ENCODE measurements around the gene KLHDC3.

KLHDC3 gene

DNA sequence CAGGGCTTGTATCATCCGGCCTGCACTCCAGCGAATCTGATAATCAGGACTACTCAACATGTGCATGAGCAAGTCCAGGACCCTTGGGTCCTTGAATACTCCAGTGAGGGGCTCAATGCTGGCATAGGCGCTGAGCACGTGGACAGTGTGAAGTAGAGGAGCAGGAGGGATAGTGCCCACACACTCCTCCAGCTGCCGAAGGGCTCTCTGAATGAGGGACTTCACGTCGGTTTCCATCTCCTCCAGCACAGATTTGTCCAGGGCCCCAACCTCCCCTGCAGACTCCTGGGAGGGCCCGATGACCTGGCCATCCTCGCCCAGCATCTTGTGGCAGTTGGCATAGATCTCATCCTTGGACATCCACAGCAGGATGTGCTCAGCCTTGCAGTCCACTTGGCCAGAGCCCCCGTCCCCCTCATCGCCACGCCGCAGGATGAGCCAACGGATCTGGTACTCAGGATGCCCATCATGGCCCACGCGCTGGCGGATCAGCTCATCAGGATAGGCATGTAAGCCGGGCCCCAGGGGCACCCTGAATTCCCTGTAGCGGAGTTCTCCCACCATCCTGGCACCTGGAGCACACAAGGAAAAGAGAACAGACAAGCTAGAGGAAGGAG lies 38.3 kb downstream of the KLHDC3 start:
- H3K27ac ChIP-seq (ENCODE audit: low read depth, low read length): peak overlapping the region; percentile 81
- H3K36me3 ChIP-seq (ENCODE audit: control insufficient read depth in 5 of 5, insufficient read depth in 5 of 5, low read length in 5 of 5): peaks cover 0 to 60% (median 39%) of the 10 kb centered on the region in 5 donors
- peak overlapping the region in 2 of 5 donors; percentile 61 to 88 for H3K4me3 ChIP-seq (ENCODE audit: low read depth in 1 of 5, low read length in 5 of 5)
- peaks cover 1 to 30% (median 22%) of the 10 kb centered on the region in 5 donors for H3K4me1 ChIP-seq (ENCODE audit: control insufficient read depth in 5 of 5, insufficient read depth in 5 of 5, low read length in 5 of 5)
- H3K9ac ChIP-seq (ENCODE audit: low read length in 5 of 5): peak overlapping the region in 2 of 5 donors; percentile 78 to 93
- no peaks in the 10 kb centered on the region for H3K27me3 ChIP-seq (ENCODE audit: control insufficient read depth in 5 of 5, insufficient read depth in 4 of 5, low read length in 5 of 5)
- H3K9me3 ChIP-seq (ENCODE audit: control insufficient read depth in 5 of 5, low read length in 5 of 5): no peaks in the 10 kb centered on the region

DNA sequence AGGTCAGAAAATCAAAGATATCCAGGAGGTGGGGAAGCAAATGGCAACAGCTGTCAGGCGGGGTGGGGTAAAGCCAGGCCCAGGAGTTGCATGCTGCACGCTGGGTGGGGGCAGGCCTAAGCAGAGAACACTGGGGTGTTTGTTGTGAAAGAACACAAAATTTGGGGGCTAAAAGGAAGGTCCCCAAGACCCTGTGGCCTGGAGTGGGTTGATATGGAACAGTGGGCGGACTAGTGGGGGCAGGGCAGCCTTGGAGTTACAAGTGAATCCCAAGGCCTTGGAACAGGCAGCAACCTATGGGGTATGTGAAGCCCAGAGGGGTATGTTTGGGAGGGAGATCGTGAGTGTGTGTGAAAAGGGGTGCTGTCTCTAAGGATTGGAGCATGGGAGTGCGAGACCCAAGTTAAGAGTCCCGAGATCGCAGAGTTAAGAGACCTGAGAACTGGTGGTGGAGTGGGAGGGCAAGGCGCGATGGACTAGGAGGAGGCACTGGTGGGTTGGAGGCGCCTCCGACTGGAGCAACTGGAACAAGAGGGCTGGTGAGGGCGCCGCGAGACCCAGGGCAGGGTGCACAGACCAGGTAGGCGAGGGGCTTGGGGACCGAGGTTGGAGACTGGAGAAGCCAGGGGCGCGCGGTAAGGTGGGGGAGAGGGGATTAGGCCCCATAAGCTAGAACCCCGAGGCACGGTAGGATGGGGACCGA lies 38.9 kb downstream of the KLHDC3 start:
- H3K27ac ChIP-seq (ENCODE audit: low read depth, low read length): peak overlapping the region; percentile 81
- peaks cover 0 to 54% (median 41%) of the 10 kb centered on the region in 5 donors for H3K36me3 ChIP-seq (ENCODE audit: control insufficient read depth in 5 of 5, insufficient read depth in 5 of 5, low read length in 5 of 5)
- H3K9me3 ChIP-seq (ENCODE audit: control insufficient read depth in 5 of 5, low read length in 5 of 5): no peaks in the 10 kb centered on the region
- H3K27me3 ChIP-seq (ENCODE audit: control insufficient read depth in 5 of 5, insufficient read depth in 4 of 5, low read length in 5 of 5): no peaks in the 10 kb centered on the region
- H3K4me1 ChIP-seq (ENCODE audit: control insufficient read depth in 5 of 5, insufficient read depth in 5 of 5, low read length in 5 of 5): peaks cover 1 to 32% (median 26%) of the 10 kb centered on the region in 5 donors
- H3K9ac ChIP-seq (ENCODE audit: low read length in 5 of 5): peak overlapping the region; percentile 6 to 93 (median 78)
- peak overlapping the region; percentile 61 to 93 (median 79) for H3K4me3 ChIP-seq (ENCODE audit: low read depth in 1 of 5, low read length in 5 of 5)

DNA sequence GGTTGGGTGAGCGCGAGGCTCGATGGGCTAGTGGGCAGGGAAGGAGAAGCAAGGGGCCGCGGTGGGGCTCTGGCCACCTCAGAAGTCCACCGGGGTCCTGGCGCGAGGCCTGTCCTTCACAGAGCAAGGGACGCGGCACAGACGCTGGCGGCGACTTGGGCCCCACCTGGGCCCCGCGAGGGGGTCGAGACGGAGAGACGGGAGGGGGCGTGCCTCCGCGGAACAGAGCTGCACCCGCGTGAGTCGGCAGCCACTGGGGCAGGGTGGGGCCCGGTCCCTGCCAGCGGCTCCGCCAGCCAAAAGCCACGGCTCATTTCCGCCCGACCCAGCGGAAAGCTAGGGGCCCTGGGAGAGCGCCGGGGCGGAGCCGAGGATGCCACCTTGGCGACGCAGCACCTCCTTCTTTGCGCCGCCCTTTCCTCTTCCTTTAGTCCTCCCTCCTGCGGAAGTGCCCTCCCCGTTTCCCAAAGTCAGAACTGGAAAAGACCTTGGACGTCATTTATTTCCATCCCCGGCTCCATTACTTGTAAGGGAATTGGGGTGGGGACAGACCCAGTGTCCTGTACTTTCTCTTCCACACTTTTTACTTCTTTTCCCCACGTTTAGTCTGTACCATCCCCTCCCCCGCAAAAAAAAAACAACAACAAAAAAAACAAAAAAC lies 39.6 kb downstream of the KLHDC3 start, which contains the start of gene CUL7:
CUL7 (minus strand) TSS at position 307 of the 661 bp plus-strand sequence. CDS start 1,063 bp downstream, outside the sequence.
- no peaks in the 10 kb centered on the region for H3K9me3 ChIP-seq (ENCODE audit: control insufficient read depth in 5 of 5, low read length in 5 of 5)
- H3K4me3 ChIP-seq (ENCODE audit: low read depth in 1 of 5, low read length in 5 of 5): peak within 1 kb of the TSS; percentile 66 to 93 (median 79)
- H3K9ac ChIP-seq (ENCODE audit: low read length in 5 of 5): peak within 1 kb of the TSS; percentile 6 to 93 (median 78)
- peaks cover 0 to 48% (median 36%) of the 10 kb centered on the region in 5 donors for H3K36me3 ChIP-seq (ENCODE audit: control insufficient read depth in 5 of 5, insufficient read depth in 5 of 5, low read length in 5 of 5)
- H3K27me3 ChIP-seq (ENCODE audit: control insufficient read depth in 5 of 5, insufficient read depth in 4 of 5, low read length in 5 of 5): no peaks in the 10 kb centered on the region
- peaks cover 4 to 39% (median 33%) of the 10 kb centered on the region in 5 donors for H3K4me1 ChIP-seq (ENCODE audit: control insufficient read depth in 5 of 5, insufficient read depth in 5 of 5, low read length in 5 of 5)
- peak within 1 kb of the TSS; percentile 81 for H3K27ac ChIP-seq (ENCODE audit: low read depth, low read length)

DNA sequence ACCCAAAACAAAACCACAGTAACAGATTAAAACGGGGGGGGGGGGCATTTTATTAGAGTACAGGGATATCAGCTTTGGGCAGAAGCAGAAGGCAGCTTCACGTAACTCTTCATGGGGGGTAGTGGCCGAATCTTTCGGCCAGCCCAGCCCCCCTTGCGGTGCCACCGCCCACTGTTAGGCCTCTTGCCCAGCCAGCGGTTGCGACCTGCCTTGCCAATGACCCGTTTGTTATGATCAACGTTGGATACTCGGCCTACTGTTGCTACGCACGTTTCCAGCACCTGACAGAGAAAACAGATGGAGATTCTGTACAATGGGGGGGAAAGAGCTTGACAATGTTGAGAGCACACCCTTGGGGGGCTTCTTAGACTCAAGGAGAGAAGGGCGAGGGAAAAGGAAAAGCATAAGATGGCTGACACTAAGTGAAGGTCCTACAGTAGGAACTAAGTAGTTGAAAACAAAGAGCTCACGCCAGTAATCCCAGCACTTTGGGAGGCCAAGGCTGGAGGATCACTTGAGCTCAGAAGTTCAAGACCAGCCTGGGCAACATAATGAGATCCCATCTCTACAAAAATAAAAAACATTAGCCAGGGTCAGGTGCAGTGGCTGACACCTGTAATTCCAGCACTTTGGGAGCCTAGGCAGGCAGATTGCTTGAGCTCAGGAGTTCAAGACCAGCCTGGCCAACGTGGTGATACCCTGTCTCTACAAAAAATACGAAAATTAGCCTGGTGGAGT lies 40.3 kb downstream of the KLHDC3 start:
- Histone ChIP-seq H3K4me1 (ENCODE audit: control insufficient read depth in 5 of 5, insufficient read depth in 5 of 5, low read length in 5 of 5) (peaks cover 4 to 43% (median 38%) of the 10 kb centered on the region in 5 donors), H3K36me3 (ENCODE audit: control insufficient read depth in 5 of 5, insufficient read depth in 5 of 5, low read length in 5 of 5) (peaks cover 0 to 43% (median 32%) of the 10 kb centered on the region in 5 donors), H3K9ac (ENCODE audit: low read length in 5 of 5) (peak overlapping the region in 3 of 5 donors; percentile 10 to 93 (median 77)), H3K27ac (ENCODE audit: low read depth, low read length) (peak overlapping the region; percentile 81), H3K9me3 (ENCODE audit: control insufficient read depth in 5 of 5, low read length in 5 of 5) (no peaks in the 10 kb centered on the region), H3K27me3 (ENCODE audit: control insufficient read depth in 5 of 5, insufficient read depth in 4 of 5, low read length in 5 of 5) (no peaks in the 10 kb centered on the region), H3K4me3 (ENCODE audit: low read depth in 1 of 5, low read length in 5 of 5) (peak overlapping the region; percentile 66 to 93 (median 79))

DNA sequence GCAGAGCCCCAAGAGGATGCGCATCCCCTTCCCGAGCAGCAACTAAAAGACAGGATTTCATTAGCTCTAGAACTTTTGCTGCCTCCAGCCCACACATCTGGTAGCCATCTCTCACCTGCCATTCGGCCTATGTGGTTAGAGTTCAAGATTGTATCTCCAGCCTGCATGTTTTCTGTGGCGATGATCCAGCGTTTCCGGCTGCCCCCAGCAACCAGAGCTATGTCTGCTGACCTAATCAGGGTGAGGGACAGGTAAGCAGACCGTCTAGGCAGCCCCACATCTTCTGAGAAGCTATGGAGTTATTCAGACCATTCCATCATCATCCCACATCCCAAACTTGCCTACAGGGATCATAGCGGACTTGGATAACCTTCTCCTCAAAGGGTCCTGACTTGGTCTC lies 41.9 kb downstream of the KLHDC3 start:
- H3K9me3 ChIP-seq (ENCODE audit: control insufficient read depth in 5 of 5, low read length in 5 of 5): no peaks in the 10 kb centered on the region
- H3K4me1 ChIP-seq (ENCODE audit: control insufficient read depth in 5 of 5, insufficient read depth in 5 of 5, low read length in 5 of 5): peaks cover 7 to 53% (median 50%) of the 10 kb centered on the region in 5 donors
- peaks cover 0 to 28% (median 21%) of the 10 kb centered on the region in 5 donors for H3K36me3 ChIP-seq (ENCODE audit: control insufficient read depth in 5 of 5, insufficient read depth in 5 of 5, low read length in 5 of 5)
- H3K9ac ChIP-seq (ENCODE audit: low read length in 5 of 5): no peak overlapping the region
- no peaks in the 10 kb centered on the region for H3K27me3 ChIP-seq (ENCODE audit: control insufficient read depth in 5 of 5, insufficient read depth in 4 of 5, low read length in 5 of 5)
- no peak overlapping the region for H3K27ac ChIP-seq (ENCODE audit: low read depth, low read length)
- H3K4me3 ChIP-seq (ENCODE audit: low read depth in 1 of 5, low read length in 5 of 5): no peak overlapping the region

DNA sequence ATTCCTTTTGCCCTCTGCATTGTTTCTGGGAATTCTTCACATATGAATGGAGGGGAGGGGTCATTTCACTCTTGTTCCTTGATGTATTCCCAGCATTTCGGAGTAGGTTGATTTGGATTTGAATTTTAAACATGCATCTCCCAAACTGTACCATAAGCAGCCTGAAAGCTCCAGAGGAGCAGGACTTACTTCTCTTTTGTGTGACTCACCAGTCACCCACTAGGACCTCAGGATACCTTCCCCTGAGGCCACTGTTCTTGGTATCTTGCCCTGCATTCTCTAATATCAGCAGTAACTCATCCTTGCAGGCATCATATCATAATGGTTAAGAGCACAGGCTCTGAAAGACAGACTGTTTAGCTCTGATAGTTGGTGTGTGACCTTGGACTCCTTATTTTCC lies 44.5 kb downstream of the KLHDC3 start:
- Histone ChIP-seq H3K27me3 (ENCODE audit: control insufficient read depth in 5 of 5, insufficient read depth in 4 of 5, low read length in 5 of 5) (no peaks in the 10 kb centered on the region), H3K27ac (ENCODE audit: low read depth, low read length) (peak overlapping the region; percentile 84), H3K4me3 (ENCODE audit: low read depth in 1 of 5, low read length in 5 of 5) (peak overlapping the region; percentile 81 to 96 (median 94)), H3K4me1 (ENCODE audit: control insufficient read depth in 5 of 5, insufficient read depth in 5 of 5, low read length in 5 of 5) (peaks cover 7 to 34% (median 31%) of the 10 kb centered on the region in 5 donors), H3K9me3 (ENCODE audit: control insufficient read depth in 5 of 5, low read length in 5 of 5) (no peaks in the 10 kb centered on the region), H3K9ac (ENCODE audit: low read length in 5 of 5) (peak overlapping the region; percentile 89 to 95 (median 93)), H3K36me3 (ENCODE audit: control insufficient read depth in 5 of 5, insufficient read depth in 5 of 5, low read length in 5 of 5) (peaks cover 0 to 27% (median 24%) of the 10 kb centered on the region in 5 donors)

DNA sequence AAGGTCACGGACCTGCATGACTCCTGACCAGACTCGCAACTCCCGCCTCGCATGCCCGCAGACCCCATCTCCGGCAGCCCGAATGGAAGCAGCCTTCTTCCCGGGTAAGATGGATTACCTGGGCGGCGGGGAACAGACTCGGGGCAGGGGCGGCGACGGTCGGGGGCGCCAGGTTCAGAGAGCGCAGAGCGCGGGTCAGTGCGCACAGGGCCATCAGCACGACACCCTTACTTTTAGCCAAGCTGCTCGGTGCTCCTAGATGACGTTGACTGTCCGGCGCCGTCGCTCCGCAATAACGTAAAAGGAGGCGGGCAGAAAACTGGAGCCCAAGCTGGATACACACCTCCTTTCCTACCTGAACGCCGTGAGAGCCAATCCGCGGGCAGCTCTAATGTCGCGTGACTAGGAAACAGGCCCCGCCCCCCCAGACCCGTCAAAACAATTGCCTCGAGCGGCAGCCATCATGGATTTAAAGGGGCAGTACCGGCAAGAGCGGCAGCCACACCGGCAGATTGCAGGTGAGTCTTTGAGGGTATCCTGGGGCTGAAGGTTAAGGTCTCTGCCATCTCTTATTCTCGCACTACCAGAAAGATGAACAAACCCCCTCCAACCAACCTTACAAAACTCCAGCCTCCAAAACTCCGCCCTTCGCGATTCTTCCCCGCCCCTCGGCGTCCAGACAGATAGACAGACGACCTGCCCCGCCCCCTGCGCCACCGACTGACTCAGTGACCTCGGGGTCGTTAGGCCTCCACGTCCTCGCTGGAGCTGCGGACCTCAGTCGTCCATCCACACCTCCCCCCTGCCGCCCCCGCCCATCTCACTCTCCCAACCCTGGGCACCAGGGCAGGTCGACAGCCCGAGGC lies 45.4 kb downstream of the KLHDC3 start, which contains the start of the genes KLC4 and MRPL2:
KLC4 (plus strand) TSS at position 464 of the 866 bp plus-strand sequence. CDS start 1,705 bp downstream, outside the sequence.
MRPL2 (minus strand) TSS at position 267 of the 866 bp plus-strand sequence; CDS start at position 214, 53 bp downstream.
- Histone ChIP-seq H3K27ac (ENCODE audit: low read depth, low read length) (peak within 1 kb of the TSS; percentile 84), H3K4me3 (ENCODE audit: low read depth in 1 of 5, low read length in 5 of 5) (peak within 1 kb of the TSS; percentile 81 to 96 (median 94)), H3K9ac (ENCODE audit: low read length in 5 of 5) (peak within 1 kb of the TSS; percentile 89 to 96 (median 94)), H3K27me3 (ENCODE audit: control insufficient read depth in 5 of 5, insufficient read depth in 4 of 5, low read length in 5 of 5) (no peaks in the 10 kb centered on the region), H3K36me3 (ENCODE audit: control insufficient read depth in 5 of 5, insufficient read depth in 5 of 5, low read length in 5 of 5) (peaks cover 0 to 31% (median 24%) of the 10 kb centered on the region in 5 donors), H3K4me1 (ENCODE audit: control insufficient read depth in 5 of 5, insufficient read depth in 5 of 5, low read length in 5 of 5) (peaks cover 5 to 30% (median 27%) of the 10 kb centered on the region in 5 donors), H3K9me3 (ENCODE audit: control insufficient read depth in 5 of 5, low read length in 5 of 5) (no peaks in the 10 kb centered on the region)

DNA sequence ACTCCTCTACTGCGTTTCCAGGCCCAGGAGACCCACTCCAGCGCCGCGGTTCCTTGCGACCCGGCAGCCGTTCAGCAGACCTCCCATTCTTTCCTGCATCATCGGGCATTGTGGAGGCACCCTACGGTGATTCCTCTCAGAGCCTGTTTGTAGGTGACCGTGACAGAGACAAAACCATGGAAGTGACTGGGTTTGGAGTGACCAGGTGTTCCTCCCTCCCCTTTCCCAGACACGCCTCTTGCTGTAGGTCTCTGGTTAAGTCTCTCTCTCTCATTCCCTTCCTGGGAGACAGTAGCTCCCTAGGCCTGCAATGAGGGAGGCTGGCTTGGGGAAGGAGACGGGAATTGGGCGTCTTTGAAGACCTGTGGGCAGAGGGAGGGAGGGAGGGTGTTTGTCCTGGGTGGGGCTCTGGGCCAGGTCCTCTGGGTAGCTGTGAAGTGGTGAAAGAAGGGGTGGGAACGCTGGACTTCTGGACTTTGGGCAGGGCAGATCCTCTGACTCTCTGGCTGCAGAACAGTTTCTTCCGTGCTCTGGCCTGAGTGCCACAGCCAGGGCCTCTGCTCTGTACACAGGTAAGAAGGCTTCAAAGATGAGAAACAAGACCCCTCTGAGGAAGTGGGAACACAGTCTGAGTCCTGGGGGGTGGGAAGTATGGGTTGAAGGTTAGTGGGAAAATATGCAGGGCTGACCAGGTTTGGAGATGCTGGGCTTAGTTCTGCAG lies 46.1 kb downstream of the KLHDC3 start:
- peaks cover 0 to 29% (median 23%) of the 10 kb centered on the region in 5 donors for H3K36me3 ChIP-seq (ENCODE audit: control insufficient read depth in 5 of 5, insufficient read depth in 5 of 5, low read length in 5 of 5)

More for the DNA sequence above, 46.1 kb downstream of the KLHDC3 start:
- H3K27ac ChIP-seq (ENCODE audit: low read depth, low read length): peak overlapping the region; percentile 84
- H3K4me1 ChIP-seq (ENCODE audit: control insufficient read depth in 5 of 5, insufficient read depth in 5 of 5, low read length in 5 of 5): peaks cover 5 to 29% (median 26%) of the 10 kb centered on the region in 5 donors
- H3K4me3 ChIP-seq (ENCODE audit: low read depth in 1 of 5, low read length in 5 of 5): peak overlapping the region; percentile 81 to 95 (median 91)
- H3K9me3 ChIP-seq (ENCODE audit: control insufficient read depth in 5 of 5, low read length in 5 of 5): no peaks in the 10 kb centered on the region
- no peaks in the 10 kb centered on the region for H3K27me3 ChIP-seq (ENCODE audit: control insufficient read depth in 5 of 5, insufficient read depth in 4 of 5, low read length in 5 of 5)
- H3K9ac ChIP-seq (ENCODE audit: low read length in 5 of 5): peak overlapping the region; percentile 86 to 96 (median 94)
